A549 (cell line): Measurements from ENCODE around the gene WDCP. TPM values are rescaled to one million over a fixed set of nuclear protein-coding genes. Genes with fewer than 3 reads are reported as not detected.
A peak's percentile ranks its signal among the peaks of the same experiment; 100 is the strongest.

Experiments used
- ATAC-seq, 2 experiments: fragments of 200-7000 bp in 1 of 2; fragments of >200 bp in 1 of 2; cut with Nextera tagmentation in 1 of 2; cut with Tn5 transposase in 1 of 2; 3 replicates each; pipeline versions ENCODE4 v1.8.0 to v1.9.1; 2018 to 2020; ENCODE audit warnings: mild to moderate bottlenecking in 1 of 2, moderate library complexity in 1 of 2
- CTCF ChIA-PET: fragments of 300-600 bp; sonication (Branson Sonifier 250); formaldehyde crosslinking; extraction: SDS; loops from one replicate; lab custom pipeline; 2021; ENCODE audit warnings: antibody characterized with exemption, inconsistent platforms; lab: Yijun Ruan, JAX
- POLR2A ChIA-PET: fragments of 350-600 bp; formaldehyde crosslinking; extraction: SDS; loops from one replicate; lab custom pipeline; 2021; ENCODE audit warnings: antibody characterized with exemption, inconsistent platforms; lab: Yijun Ruan, JAX
- DNase-seq, 2 experiments: peaks; one replicate each; pipeline versions ENCODE4 v3.0.0 to v3.0.0-alpha.2; 2011 to 2016; ENCODE audit warnings: low read depth in 1 of 2, low spot score in 1 of 2
- FAIRE-seq: peaks from 2 replicates; lab custom pipeline; 2011; peaks lifted over from hg19 to GRCh38; lab: Jason Lieb, UNC
- H3K27ac ChIP-seq, 2 experiments: fragments of >200 bp; sonication (Bioruptor Twin); formaldehyde crosslinking; 3 replicates each; pipeline ENCODE4 v1.5.1; 2016 to 2017
- H3K4me1 ChIP-seq: fragments of >200 bp; sonication (Bioruptor Twin); formaldehyde crosslinking; 3 replicates; pipeline ENCODE4 v1.6.1; 2016
- H3K4me2 ChIP-seq: fragments of >200 bp; sonication (Bioruptor Twin); formaldehyde crosslinking; 3 replicates; pipeline ENCODE4 v1.6.1; 2016
- H3K4me3 ChIP-seq: fragments of >200 bp; sonication (Bioruptor Twin); formaldehyde crosslinking; 3 replicates; pipeline ENCODE4 v1.5.1; 2016
- H3K9me3 ChIP-seq: fragments of >200 bp; sonication (Bioruptor Twin); formaldehyde crosslinking; 3 replicates; pipeline ENCODE4 v1.6.1; 2016
- ATOH8 ChIP-seq: fragments of 250-450 bp; sonication (Bioruptor Pico); IDR thresholded peaks from 2 replicates; pipeline ENCODE4 v1.5.0; 2020; ENCODE audit warnings: low read depth, mild to moderate bottlenecking, moderate library complexity
- BHLHE40 ChIP-seq: IDR thresholded peaks from 2 replicates; pipeline ENCODE4 v1.6.1; 2012; ENCODE audit warnings: low read depth, low read length, inconsistent platforms
- CEBPB ChIP-seq, 2 experiments: fragments of >200 bp in 1 of 2; sonication (Bioruptor Twin) in 1 of 2; formaldehyde crosslinking in 1 of 2; IDR thresholded peaks; 2 replicates each; pipeline ENCODE4 v1.6.1; 2012 to 2016
- CHD2 ChIP-seq: fragments of 150-350 bp; IDR thresholded peaks from 2 replicates; pipeline ENCODE4 v1.6.1; 2014; ENCODE audit warnings: low read length; ENCODE audit not compliant: partially characterized antibody
- CHD4 ChIP-seq: fragments of 200-600 bp; sonication (generic); IDR thresholded peaks from 2 replicates; pipeline ENCODE4 v1.6.1; 2016; ENCODE audit warnings: antibody characterized with exemption, mild to moderate bottlenecking, borderline replicate concordance
- E2F6 ChIP-seq: IDR thresholded peaks from 2 replicates; pipeline ENCODE4 v1.6.1; 2012; ENCODE audit warnings: low read depth, borderline replicate concordance
- HDAC2 ChIP-seq: fragments of 200-600 bp; sonication (generic); IDR thresholded peaks from 2 replicates; pipeline ENCODE4 v1.6.1; 2016
- KDM5A ChIP-seq: fragments of 200-600 bp; sonication (generic); IDR thresholded peaks from 2 replicates; pipeline ENCODE4 v1.6.1; 2016; ENCODE audit warnings: antibody characterized with exemption, mild to moderate bottlenecking
- NFE2L2 ChIP-seq: fragments of 150-350 bp; conservative IDR thresholded peaks from 2 replicates; pipeline ENCODE4 v1.6.1; 2014; ENCODE audit warnings: low read length
- POLR2A ChIP-seq: IDR thresholded peaks from 2 replicates; pipeline ENCODE4 v1.6.1; 2012; ENCODE audit warnings: mild to moderate bottlenecking, low read length
- SMC3 ChIP-seq: fragments of >200 bp; sonication (Bioruptor Twin); formaldehyde crosslinking; IDR thresholded peaks from 3 replicates; pipeline ENCODE4 v1.6.1; 2018; ENCODE audit warnings: inconsistent platforms
- SREBF2 ChIP-seq: fragments of 450-650 bp; IDR thresholded peaks from 2 replicates; pipeline ENCODE4 v1.6.1; 2014; ENCODE audit warnings: mild to moderate bottlenecking, moderate library complexity
- USF2 ChIP-seq: fragments of 450-650 bp; IDR thresholded peaks from 2 replicates; pipeline ENCODE4 v1.6.1; 2014; ENCODE audit warnings: antibody characterized with exemption
- ZFP36 ChIP-seq: fragments of 450-650 bp; IDR thresholded peaks from 2 replicates; pipeline ENCODE4 v1.6.1; 2014; ENCODE audit warnings: borderline replicate concordance; ENCODE audit not compliant: partially characterized antibody
- WGBS: methylation state at CpG from one replicate; pipeline ENCODE4 v1.1.6; 2017; ENCODE audit errors: missing lambda C conversion rate; 5-methylcytosine and 5-hydroxymethylcytosine counted together
- polyA plus RNA-seq, 4 experiments: library from polyadenylated mRNA; depleted of rRNA in 3 of 4; stranded (reverse); fragments of >200 nt; fragmentation: RNase III in 1 of 4; extraction: RNeasy Plus Mini Kit Qiagen cat#74134 plus additional on column Dnase treatment in 1 of 4; gene quantifications; 2 replicates in 3 of 4; 3 replicates in 1 of 4; pipeline ENCODE4 v1.2.3, GENCODE V29; 2011 to 2017
- TF ChIP-seq, protein P1 (sequence below): fragments of 250-450 bp; sonication (Bioruptor Pico); IDR thresholded peaks from 2 replicates; pipeline ENCODE4 v1.5.0; 2021; ENCODE audit warnings: mild to moderate bottlenecking, moderate library complexity, borderline replicate concordance

The WDCP gene
- polyA plus RNA-seq, 2 of the 4 experiments (the other 2 are of a cell fraction): 12.7 to 20.8 TPM

DNA sequence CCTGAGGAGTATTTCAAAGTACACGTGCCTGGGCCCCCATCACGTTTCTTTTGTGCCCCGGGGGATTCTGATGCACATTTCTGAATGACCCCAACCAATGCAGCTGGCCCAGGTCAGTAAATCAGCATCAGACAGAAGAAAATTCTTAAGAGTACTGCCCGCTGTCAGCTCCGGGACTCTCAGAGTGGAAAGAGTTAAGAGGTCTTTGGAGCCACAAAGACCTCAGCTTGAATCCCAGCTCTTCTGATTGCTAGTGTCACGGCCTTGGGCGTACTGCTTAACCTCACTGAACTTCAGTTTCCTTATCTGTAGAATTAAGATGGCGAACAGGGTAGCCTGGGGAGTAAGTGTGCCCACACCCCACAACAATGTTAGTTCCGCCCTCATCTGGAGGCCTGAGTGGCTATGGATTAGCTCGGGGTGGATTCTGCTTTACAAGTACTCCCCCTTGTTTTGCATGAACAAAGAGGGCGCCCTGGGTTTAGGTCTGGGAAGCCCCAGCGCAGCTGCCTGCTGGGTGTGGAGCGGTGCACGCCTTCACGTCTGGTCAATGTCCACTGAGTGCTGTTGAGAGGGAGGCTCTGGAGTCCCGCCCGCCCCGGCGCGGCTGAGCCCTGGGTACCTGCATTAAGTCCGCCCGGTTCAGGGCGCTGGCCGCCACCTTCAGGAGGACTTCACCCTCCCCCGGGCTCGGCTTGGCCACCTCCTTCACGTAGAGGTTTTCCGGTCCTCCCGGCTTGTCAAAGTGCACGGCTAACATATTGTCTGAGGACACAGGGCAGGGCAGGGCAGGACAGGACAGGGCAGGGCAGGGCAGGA lies 36.6 kb upstream of the WDCP start (continued):
- peak; percentile 18; the same call in 1 of the 2 replicates for TF ChIP-seq E2F6
- no peak for TF ChIP-seq SMC3
- TF ChIP-seq SREBF2: no peak
- no peak for TF ChIP-seq CHD2
- peak; percentile 77 for TF ChIP-seq POLR2A

GRCh38 chr2:24082787-24083566 lies 35.8 kb upstream of the WDCP start:
- CTCF ChIA-PET: interaction anchor here (0.7 to 5.9 kb wide), 41 partner anchors 7 to 855 kb away, joined by 3 to 90 read pairs (median 7); partner anchors contain the start of genes ATAD2B, FAM228B, FKBP1B and MFSD2B
- 70% methylated on average over 8 of the region's 8 CpGs for WGBS
- POLR2A ChIA-PET: interaction anchor here (0.6 to 5.0 kb wide), 14 partner anchors 10 to 277 kb away, joined by 3 to 99 read pairs (median 12); partner anchors contain the start of genes ATAD2B, FAM228B, ITSN2 and PFN4
- Histone ChIP-seq H3K4me2 (peak overlapping the region; percentile 95), H3K9me3 (no peaks in the 10 kb centered on the region), H3K4me3 (peak overlapping the region; percentile 65), H3K27ac (peak overlapping the region; percentile 91 to 97), H3K4me1 (peaks cover 27% of the 10 kb centered on the region)
- DNase-seq (no peak), ATAC-seq (no peak), FAIRE-seq (no peak)
- no peak for TF ChIP-seq BHLHE40
- TF ChIP-seq USF2: peak; percentile 45
- peak; percentile 61; the same call in 1 of the 2 replicates for TF ChIP-seq ATOH8 (CRISPR knock-in tag)
- TF ChIP-seq KDM5A: no peak

DNA sequence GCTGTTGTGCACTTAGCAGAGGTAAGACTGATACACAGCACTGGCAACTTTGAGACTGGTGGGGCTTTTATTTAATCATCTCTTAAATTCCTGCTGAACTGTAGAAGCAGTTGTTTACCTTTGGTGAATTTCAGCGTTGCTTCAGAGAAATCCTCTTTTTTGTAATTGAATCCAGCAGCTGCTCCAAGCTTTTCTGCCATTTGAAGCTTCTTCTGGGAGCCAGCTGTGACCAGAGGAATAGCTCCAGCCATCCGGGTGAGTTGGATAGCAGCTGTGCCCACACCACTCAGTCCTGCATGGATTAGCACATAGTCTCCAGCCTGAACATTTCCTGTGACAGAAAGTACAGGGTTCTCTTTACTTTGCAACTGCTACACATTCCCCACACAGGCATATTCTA lies 33.5 kb upstream of the WDCP start:
- ChIA-PET CTCF (interaction anchor here (1.9 to 5.9 kb wide), 2 partner anchors 30 to 153 kb away, joined by 6 to 90 read pairs; partner anchors contain the start of gene ATAD2B), POLR2A (interaction anchor here (5.0 kb wide), 1 partner anchor 154 kb away, joined by 99 read pairs; the partner anchor contains the start of gene ATAD2B)
- no peak overlapping the region for H3K27ac ChIP-seq
- no peak for FAIRE-seq
- TF ChIP-seq NFE2L2 (no peak), CHD4 (no peak), HDAC2 (no peak), ZFP36 (no peak), CEBPB (IDR thresholded peaks at IDR 0.05) (no peak), ATOH8 (CRISPR knock-in tag) (no peak)
- TF ChIP-seq, protein P1, sequence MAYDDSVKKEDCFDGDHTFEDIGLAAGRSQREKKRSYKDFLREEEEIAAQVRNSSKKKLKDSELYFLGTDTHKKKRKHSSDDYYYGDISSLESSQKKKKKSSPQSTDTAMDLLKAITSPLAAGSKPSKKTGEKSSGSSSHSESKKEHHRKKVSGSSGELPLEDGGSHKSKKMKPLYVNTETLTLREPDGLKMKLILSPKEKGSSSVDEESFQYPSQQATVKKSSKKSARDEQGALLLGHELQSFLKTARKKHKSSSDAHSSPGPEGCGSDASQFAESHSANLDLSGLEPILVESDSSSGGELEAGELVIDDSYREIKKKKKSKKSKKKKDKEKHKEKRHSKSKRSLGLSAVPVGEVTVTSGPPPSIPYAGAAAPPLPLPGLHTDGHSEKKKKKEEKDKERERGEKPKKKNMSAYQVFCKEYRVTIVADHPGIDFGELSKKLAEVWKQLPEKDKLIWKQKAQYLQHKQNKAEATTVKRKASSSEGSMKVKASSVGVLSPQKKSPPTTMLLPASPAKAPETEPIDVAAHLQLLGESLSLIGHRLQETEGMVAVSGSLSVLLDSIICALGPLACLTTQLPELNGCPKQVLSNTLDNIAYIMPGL: no peak
- H3K4me1 ChIP-seq: peaks cover 34% of the 10 kb centered on the region
- ATAC-seq: no peak
- no peak overlapping the region for H3K4me3 ChIP-seq
- H3K4me2 ChIP-seq: no peak overlapping the region
- DNase-seq: no peak
- no peaks in the 10 kb centered on the region for H3K9me3 ChIP-seq
- WGBS: 90% methylated on average over 2 of the region's 2 CpGs
